PFSK-1 (cell line): ENCODE data around the gene MAGED2.

Experiments
- FOXP2 ChIP-seq: optimal IDR thresholded peaks from 2 replicates; pipeline ENCODE3; 2011; ENCODE audit warnings: borderline replicate concordance, control low read depth, inconsistent platforms; ENCODE audit not compliant: insufficient read depth; ENCODE audit errors: extremely low read length, extremely low read depth
- POLR2AphosphoS5 ChIP-seq: IDR thresholded peaks from 2 replicates; pipeline ENCODE4 v1.6.1; 2012; ENCODE audit warnings: low read depth, mild to moderate bottlenecking, control low read depth, low read length, moderate library complexity
- REST ChIP-seq, 2 experiments: IDR thresholded peaks; 2 replicates each; pipeline versions ENCODE4 v1.6.1 to v1.8.0; 2011 to 2012; ENCODE audit warnings: low read depth in 2 of 2, low read length in 2 of 2, control low read depth in 1 of 2, inconsistent platforms in 1 of 2, mild to moderate bottlenecking in 1 of 2, moderate library complexity in 1 of 2; ENCODE audit not compliant: insufficient read depth in 1 of 2
- SIN3A ChIP-seq: IDR thresholded peaks from 2 replicates; pipeline ENCODE4 v1.6.1; 2012; ENCODE audit warnings: mild to moderate bottlenecking, low read length, moderate library complexity, borderline replicate concordance; ENCODE audit not compliant: insufficient read depth
- TAF1 ChIP-seq: IDR thresholded peaks from 2 replicates; pipeline ENCODE4 v1.6.1; 2012; ENCODE audit warnings: low read length, control low read depth, borderline replicate concordance; ENCODE audit not compliant: insufficient read depth

Gene MAGED2

GRCh38 chrX:54825716-54826438 lies 18.3 kb downstream of the MAGED2 start:
- TF ChIP-seq FOXP2: no peak
- no peak for TF ChIP-seq REST (IDR thresholded peaks at IDR 0.05; ENCODE audit: insufficient read depth in 1 of 2, low read depth in 2 of 2, low read length in 2 of 2)
- TF ChIP-seq SIN3A: no peak
- TF ChIP-seq POLR2AphosphoS5: no peak
- TF ChIP-seq TAF1: no peak

- no peak for TF ChIP-seq REST (IDR thresholded peaks at IDR 0.05; ENCODE audit: insufficient read depth in 1 of 2, low read depth in 2 of 2, low read length in 2 of 2)
Measured at GRCh38 chrX:54826598-54826997, 19.1 kb downstream of the MAGED2 start.

GRCh38 chrX:54838583-54838982 lies 31.0 kb downstream of the MAGED2 start:
- TF ChIP-seq REST (IDR thresholded peaks at IDR 0.05; ENCODE audit: insufficient read depth in 1 of 2, low read depth in 2 of 2, low read length in 2 of 2): no peak
- TF ChIP-seq TAF1: no peak
- TF ChIP-seq SIN3A: no peak
- TF ChIP-seq POLR2AphosphoS5: no peak
- no peak for TF ChIP-seq FOXP2

GRCh38 chrX:54841184-54841874 lies 33.8 kb downstream of the MAGED2 start:
- TF ChIP-seq POLR2AphosphoS5: 0 out of 2 replicates have a peak, but pooled peaks have one; percentile 22

GRCh38 chrX:54842607-54843006 lies 35.1 kb downstream of the MAGED2 start:
- TF ChIP-seq POLR2AphosphoS5 (no peak), FOXP2 (no peak), SIN3A (no peak), REST (IDR thresholded peaks at IDR 0.05; ENCODE audit: insufficient read depth in 1 of 2, low read depth in 2 of 2, low read length in 2 of 2) (no peak), TAF1 (no peak)
